KMS-11 (cell line): ENCODE results near the gene MYOCD.

Source experiments
- H2AFZ ChIP-seq: fragments of 200-600 bp; sonication (generic); 2 replicates; pipeline ENCODE4 v1.6.1; 2016; ENCODE audit warnings: antibody characterized with exemption, mixed run types, low read depth
- H3K27ac ChIP-seq: fragments of 200-600 bp; sonication (generic); 2 replicates; pipeline ENCODE4 v1.6.1; 2016; ENCODE audit warnings: mild to moderate bottlenecking, mixed run types
- H3K27me3 ChIP-seq: fragments of 200-600 bp; sonication (generic); 2 replicates; pipeline ENCODE4 v1.6.1; 2017; ENCODE audit warnings: mild to moderate bottlenecking, low read depth, mixed run types, moderate library complexity; ENCODE audit not compliant: insufficient read depth
- H3K36me3 ChIP-seq: fragments of 200-600 bp; sonication (generic); 2 replicates; pipeline ENCODE4 v1.6.1; 2017; ENCODE audit warnings: mild to moderate bottlenecking, mixed run types; ENCODE audit not compliant: insufficient read depth
- H3K4me1 ChIP-seq: fragments of 200-600 bp; sonication (generic); 2 replicates; pipeline ENCODE4 v1.6.1; 2016; ENCODE audit warnings: mild to moderate bottlenecking, low read depth, mixed run types; ENCODE audit not compliant: poor library complexity, severe bottlenecking
- H3K4me2 ChIP-seq: fragments of 200-600 bp; sonication (generic); 2 replicates; pipeline ENCODE4 v1.7.0; 2016; ENCODE audit warnings: mild to moderate bottlenecking, mixed run types
- H3K4me3 ChIP-seq: fragments of 200-600 bp; sonication (generic); IDR thresholded peaks from 2 replicates; pipeline ENCODE4 v1.6.1; 2017; ENCODE audit warnings: low read depth, low read length, mixed read lengths; ENCODE audit not compliant: insufficient read depth
- H3K79me2 ChIP-seq: fragments of 200-600 bp; sonication (generic); 2 replicates; pipeline ENCODE4 v1.6.1; 2016; ENCODE audit warnings: low read depth, mixed run types; ENCODE audit not compliant: insufficient read depth
- H3K9ac ChIP-seq: fragments of 200-600 bp; sonication (generic); 2 replicates; pipeline ENCODE4 v1.6.1; 2016; ENCODE audit warnings: mild to moderate bottlenecking, mixed run types
- H4K20me1 ChIP-seq: fragments of 200-600 bp; sonication (generic); 2 replicates; pipeline ENCODE4 v1.6.1; 2016; ENCODE audit warnings: mild to moderate bottlenecking, mixed run types; ENCODE audit not compliant: insufficient read depth
- CTCF ChIP-seq: fragments of 200-600 bp; sonication (generic); conservative IDR thresholded peaks from 2 replicates; pipeline ENCODE4 v1.6.1; 2017; ENCODE audit warnings: low read depth, mild to moderate bottlenecking, antibody characterized with exemption, low read length, moderate library complexity, mixed read lengths

Gene MYOCD

GRCh38 chr17:12619459-12620199 lies 46.1 kb upstream of the MYOCD start:
- no peak overlapping the region for H3K4me2 ChIP-seq

GRCh38 chr17:12620200-12620720 lies 45.4 kb upstream of the MYOCD start:
- Histone ChIP-seq H3K9ac (no peak overlapping the region), H3K4me3 (no peak overlapping the region), H3K36me3 (no peaks in the 10 kb centered on the region), H4K20me1 (no peaks in the 10 kb centered on the region), H3K4me2 (no peak overlapping the region), H3K27me3 (no peaks in the 10 kb centered on the region), H3K27ac (no peak overlapping the region), H3K79me2 (no peaks in the 10 kb centered on the region), H3K4me1 (no peaks in the 10 kb centered on the region), H2AFZ (no peak overlapping the region)
- no peak for TF ChIP-seq CTCF

More at GRCh38 chr17:12619459-12620199, 46.1 kb upstream of the MYOCD start:
- Histone ChIP-seq H4K20me1 (no peaks in the 10 kb centered on the region), H3K36me3 (no peaks in the 10 kb centered on the region), H3K27me3 (no peaks in the 10 kb centered on the region), H3K27ac (no peak overlapping the region), H2AFZ (no peak overlapping the region), H3K9ac (no peak overlapping the region), H3K79me2 (no peaks in the 10 kb centered on the region), H3K4me3 (no peak overlapping the region), H3K4me1 (no peaks in the 10 kb centered on the region)
- TF ChIP-seq CTCF: no peak

GRCh38 chr17:12622726-12623125 lies 43.0 kb upstream of the MYOCD start:
- Histone ChIP-seq H3K36me3 (no peaks in the 10 kb centered on the region), H3K79me2 (no peaks in the 10 kb centered on the region), H4K20me1 (no peaks in the 10 kb centered on the region), H3K27ac (no peak overlapping the region), H3K4me1 (no peaks in the 10 kb centered on the region), H3K9ac (no peak overlapping the region), H3K4me3 (no peak overlapping the region), H3K4me2 (no peak overlapping the region), H2AFZ (no peak overlapping the region), H3K27me3 (no peaks in the 10 kb centered on the region)
- TF ChIP-seq CTCF: no peak

GRCh38 chr17:12623220-12623848 lies 42.4 kb upstream of the MYOCD start:
- no peak overlapping the region for H3K4me2 ChIP-seq
- H3K9ac ChIP-seq: no peak overlapping the region
- H3K79me2 ChIP-seq: no peaks in the 10 kb centered on the region
- no peaks in the 10 kb centered on the region for H3K27me3 ChIP-seq
- no peaks in the 10 kb centered on the region for H3K4me1 ChIP-seq
- H3K36me3 ChIP-seq: no peaks in the 10 kb centered on the region
- no peak for TF ChIP-seq CTCF
- H4K20me1 ChIP-seq: no peaks in the 10 kb centered on the region
- no peak overlapping the region for H3K27ac ChIP-seq
- no peak overlapping the region for H3K4me3 ChIP-seq
- H2AFZ ChIP-seq: no peak overlapping the region
